Tibial nerve (tissue), 3 donors: ENCODE results near the gene TP53.

Experiments
- EP300 ChIP-seq, 2 donors: sonication (generic); formaldehyde crosslinking; IDR thresholded peaks; one replicate each; pipeline ENCODE4 v1.6.1; 2017; ENCODE audit warnings: antibody characterized with exemption in 2 of 2, mild to moderate bottlenecking in 1 of 2
- POLR2A ChIP-seq, 2 donors: fragments of 450-650 bp; IDR thresholded peaks; one replicate each; pipeline ENCODE4 v1.6.1; 2017; ENCODE audit warnings: antibody characterized with exemption in 2 of 2, mild to moderate bottlenecking in 2 of 2, moderate library complexity in 2 of 2

DNA sequence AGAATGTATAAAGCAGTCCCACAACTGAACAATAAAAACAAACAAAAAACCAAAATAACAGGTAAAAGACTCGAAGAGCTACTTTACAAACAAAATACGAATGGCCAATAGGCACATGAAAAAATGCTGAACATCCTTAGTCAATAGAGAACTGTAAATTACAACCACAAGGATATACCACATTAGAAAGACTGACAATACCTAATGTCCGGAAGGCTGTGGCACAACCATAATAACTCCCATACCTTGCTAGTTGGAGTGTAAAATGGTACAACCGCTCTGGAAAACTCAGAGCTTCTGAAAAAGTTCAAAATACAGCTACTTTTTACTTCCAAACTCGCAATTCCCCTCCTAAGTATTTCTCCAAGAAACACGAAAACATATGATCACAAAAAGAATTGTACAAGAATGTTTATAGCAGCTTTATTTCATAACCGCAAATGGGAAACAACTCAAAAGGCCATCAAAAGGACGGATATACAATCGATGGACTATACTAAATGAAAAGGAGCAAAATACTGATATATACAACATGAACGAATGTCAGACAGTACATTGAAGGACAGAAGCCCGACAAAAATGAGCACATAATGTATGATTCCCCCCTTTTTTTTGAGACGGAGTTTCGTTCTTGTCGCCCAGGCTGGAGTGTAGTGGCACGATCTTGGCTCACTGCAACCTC is 2.3 kb downstream of the TP53 start:
- TF ChIP-seq POLR2A (IDR thresholded peaks at IDR 0.05) (no peak), EP300 (IDR thresholded peaks at IDR 0.05) (no peak)
